Measurements from ENCODE around the gene SCN5A. TPM values are rescaled to one million over a fixed set of nuclear protein-coding genes. Genes with fewer than 3 reads are reported as not detected.
"Not testable (repeated sequence)": the region's sequence is repeated elsewhere in the genome, so short reads cannot be mapped to it uniquely, and the experiment has no call there.

SCN5A gene
- total RNA-seq, 1 experiment from 2014 or later, result not detected

DNA sequence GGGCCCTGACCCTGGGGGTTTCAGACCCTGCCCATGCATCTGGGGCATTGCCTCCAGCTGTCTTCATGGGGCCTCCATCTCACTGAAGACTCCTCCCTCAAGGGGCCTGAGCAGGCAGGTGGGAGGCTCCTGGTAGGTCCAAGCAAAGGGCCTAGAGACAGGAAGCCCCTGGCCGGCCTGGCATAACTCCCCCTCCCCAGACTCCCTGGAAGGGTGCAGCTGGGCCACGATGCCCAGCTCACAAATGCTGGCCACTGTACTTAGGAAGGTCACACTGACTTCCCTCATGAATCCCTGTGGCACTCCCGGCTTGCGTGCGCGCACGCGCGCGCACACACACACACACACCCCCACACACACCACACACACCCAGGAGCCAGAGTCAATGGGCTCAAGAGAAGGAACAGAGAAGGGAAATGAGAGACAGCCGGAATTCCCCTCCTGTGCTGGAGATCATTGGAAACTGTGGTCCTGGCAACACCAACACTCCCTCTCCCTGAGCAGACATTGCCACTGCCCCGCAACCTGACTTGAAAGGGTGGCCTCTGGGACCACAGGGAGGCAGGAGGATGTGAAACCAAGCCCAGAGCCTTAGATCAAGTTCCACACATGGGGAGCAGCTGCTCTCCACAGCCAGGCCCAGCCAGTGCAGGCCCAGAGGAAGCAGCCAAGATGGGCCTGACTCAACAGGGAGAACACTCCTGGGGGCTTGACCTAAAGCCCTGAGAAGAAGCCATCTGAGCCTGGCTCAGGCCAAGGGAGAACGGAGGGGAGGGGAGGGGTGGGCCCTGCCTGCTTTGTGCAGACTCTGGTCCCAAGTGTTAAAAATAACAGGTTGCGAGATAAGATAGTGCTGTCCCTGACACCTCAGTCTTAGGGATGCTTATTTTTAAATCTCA, 69.7 kb downstream of the SCN5A start:
- DNase-seq (ENCODE audit: low spot score), result no peak

- DNase-seq (ENCODE audit: low spot score), result no peak
Observed at GRCh38 chr3:38579141-38579540, 70.3 kb downstream of the SCN5A start.

GRCh38 chr3:38578551-38578950, 70.9 kb downstream of the SCN5A start:
- no peak for DNase-seq (ENCODE audit: low spot score)

- no peak for DNase-seq (ENCODE audit: low spot score)
Observed at GRCh38 chr3:38578081-38578475, 71.4 kb downstream of the SCN5A start.

- no peak for DNase-seq (ENCODE audit: low spot score)
Observed at GRCh38 chr3:38577371-38578080, 72.0 kb downstream of the SCN5A start.

- DNase-seq (ENCODE audit: low spot score), result no peak
Observed at GRCh38 chr3:38576526-38577370, 72.7 kb downstream of the SCN5A start.

DNA sequence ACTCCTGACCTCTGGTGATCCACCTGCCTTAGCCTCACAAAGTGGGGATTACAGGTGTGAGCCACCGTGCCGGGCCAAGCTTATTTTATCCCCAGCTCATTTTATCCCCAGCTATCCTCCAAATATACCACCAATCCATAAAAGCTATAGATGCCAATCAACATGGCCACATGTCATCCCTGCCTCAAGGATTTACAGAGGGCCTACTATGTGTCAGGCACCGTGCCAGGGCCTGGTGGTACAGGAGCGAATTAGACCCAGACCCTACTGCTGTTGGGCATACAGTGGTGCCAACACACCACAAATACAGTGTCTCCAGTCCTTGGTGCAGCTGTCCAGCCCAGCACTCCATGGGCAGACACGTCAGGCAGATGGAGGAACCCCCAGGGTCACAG, 73.4 kb downstream of the SCN5A start:
- no peak for DNase-seq (ENCODE audit: low spot score)

- no peak for DNase-seq (ENCODE audit: low spot score)
Observed at GRCh38 chr3:38575279-38575843, 74.1 kb downstream of the SCN5A start.

DNA sequence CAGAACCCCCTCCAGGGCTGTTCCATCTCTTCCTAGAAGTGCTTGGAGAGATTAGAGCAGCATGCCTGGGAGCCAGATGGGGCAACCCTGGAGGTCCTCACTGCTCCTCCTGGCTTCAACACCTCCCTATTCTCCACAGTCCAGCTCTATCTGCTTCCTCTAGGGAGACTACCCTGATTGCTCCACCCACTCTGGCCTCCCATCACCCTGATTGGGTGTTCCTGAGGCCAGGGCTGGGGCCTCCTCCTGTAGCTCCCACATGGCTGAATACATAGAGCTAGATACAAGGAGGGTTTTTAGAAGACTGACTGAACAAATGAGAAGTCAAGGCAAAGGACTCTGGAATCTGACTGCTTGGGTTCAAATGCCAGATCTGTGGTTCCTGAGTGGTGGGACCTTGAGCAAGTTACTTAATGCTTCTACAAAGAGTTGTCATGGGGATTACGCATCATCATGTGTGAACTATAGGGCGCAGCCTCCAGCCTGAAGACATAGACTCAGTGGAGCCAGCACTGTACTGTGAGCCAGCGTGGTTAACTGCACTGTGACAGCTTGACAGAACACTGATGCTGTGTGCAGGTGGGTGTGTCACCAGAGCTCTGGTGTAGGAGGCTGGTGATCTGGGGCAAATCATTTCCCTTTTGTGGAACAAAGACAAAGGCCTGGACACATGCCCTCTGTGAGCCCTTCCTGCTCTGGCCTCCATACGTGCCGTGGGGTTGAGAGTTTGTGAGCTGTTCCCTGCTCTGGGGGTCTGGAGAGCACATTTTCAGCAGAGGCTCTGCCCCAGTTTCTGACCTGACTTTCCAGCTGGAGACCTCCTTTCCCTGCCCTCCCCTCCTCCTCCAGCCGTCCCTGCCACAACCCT, 74.8 kb downstream of the SCN5A start:
- DNase-seq (ENCODE audit: low spot score), result no peak

- DNase-seq (ENCODE audit: low spot score), result no peak
Observed at GRCh38 chr3:38573556-38573955, 75.9 kb downstream of the SCN5A start.

DNA sequence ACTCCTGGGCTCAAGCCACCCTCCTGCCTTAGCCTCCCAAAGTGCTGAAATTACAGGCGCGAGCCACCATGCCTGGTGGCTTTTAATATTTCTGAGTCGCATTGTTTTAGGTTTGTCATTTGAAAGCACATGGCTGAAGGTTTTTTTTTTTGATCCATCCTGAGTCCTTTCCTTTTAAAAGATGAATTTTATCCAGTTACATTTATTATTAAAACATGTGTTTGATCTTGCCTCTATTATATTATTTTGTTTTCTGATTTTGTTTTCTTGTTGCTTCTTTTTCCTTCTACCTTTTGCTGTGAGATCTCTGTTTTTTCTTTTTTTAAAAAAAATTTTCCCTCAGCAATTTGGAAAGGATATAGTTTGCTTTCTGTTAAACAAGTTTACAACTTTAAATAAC, 76.4 kb downstream of the SCN5A start:
- no peak for DNase-seq (ENCODE audit: low spot score)

- no peak for DNase-seq (ENCODE audit: low spot score)
Observed at GRCh38 chr3:38567498-38567897, 82.0 kb downstream of the SCN5A start.

GRCh38 chr3:38566794-38567193, 82.7 kb downstream of the SCN5A start:
- not testable (repeated sequence) for DNase-seq (ENCODE audit: low spot score)

DNA sequence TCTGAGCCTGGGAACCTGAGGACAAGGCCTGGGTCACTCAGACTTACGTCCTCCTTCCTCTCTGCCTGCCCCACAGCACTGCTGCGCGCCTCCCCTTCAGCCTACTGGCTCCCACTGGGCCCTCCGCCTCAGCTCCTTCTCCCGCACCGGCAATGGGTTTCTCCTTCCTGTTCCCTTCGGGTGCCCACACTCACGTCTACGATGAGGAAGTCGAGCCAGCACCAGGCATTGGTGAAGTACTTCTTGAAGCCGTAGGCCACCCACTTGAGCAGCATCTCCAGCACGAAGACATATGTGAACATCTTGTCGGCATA, 83.3 kb downstream of the SCN5A start:
- DNase-seq (ENCODE audit: low spot score), result no peak

DNA sequence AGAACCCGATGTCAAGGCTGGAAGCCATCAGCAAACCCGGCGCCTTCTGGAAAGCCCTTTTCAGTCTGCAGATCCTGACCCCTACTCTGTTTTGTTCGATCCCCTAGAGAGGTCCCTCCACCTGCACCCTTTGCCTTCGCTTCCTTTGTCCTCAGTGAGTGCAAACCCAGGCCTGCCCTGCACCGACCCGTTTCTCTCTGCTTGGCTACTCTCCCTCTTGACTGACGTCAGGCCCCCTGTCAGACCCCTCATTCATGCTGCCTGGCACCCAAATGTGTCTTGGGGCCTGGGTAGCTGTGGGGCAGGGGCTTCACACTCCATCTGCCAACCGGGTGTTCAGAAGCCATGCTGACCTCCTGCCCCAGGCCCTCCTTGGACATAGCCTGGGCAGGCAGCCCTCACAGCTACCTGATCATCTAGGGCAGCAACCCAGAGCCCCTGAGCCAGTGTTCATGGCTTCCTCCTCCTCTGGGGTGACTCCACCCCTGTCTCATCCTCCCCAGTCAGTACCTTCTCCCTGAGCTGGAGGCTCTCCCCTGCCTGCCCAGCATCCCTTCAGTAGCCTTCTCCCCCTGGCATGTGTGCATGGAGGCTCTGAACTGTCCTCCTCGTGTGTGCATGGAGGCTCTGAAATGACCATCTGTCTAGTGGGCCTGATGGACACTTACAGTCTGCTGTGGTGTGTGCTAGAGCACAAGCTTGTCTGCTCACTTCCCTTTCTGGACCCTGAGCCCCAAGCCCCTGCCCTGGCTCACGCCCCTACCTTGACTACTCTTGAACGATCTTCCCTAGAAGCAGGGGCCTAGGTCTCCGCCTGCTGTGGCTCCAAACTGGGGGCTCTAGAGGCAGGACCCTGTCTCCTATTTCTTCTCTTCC, 83.9 kb downstream of the SCN5A start:
- DNase-seq (ENCODE audit: low spot score), result no peak

DNA sequence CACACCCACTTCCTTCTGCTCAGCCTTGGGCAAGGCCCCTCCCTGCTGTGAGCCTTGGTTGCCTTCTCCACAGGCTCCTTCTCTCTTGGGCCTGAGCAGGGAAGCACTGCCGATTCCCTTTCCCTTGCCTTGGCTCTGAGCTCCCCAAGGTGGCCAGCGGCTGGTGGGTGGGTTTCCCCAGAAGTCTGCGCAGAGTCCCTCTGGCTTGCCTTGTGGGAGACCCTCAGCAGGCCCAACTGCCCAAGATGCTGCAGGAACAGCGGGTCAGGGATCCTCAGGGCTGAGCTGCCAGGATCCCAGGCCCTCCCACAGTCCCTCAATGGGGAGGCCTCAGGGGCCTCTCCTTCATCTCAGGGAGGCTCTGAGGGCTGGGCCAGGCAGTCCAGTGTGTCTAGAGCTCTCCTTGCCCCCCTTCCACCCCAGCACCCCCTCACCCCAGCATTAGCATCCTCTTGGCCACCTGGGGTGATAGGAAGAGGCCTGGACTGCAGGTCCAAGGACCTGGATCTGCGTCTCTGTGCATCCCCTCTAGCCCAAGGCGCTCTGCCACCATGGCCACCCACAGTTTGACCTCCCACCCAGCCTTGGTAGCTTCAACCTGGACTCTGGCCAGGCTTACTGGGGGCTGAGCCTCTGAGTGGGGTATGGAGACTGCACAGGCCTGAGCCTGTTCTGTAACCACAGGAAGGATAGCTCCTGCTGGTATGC, 84.7 kb downstream of the SCN5A start:
- no peak for DNase-seq (ENCODE audit: low spot score)

- DNase-seq (ENCODE audit: low spot score), result no peak
Observed at GRCh38 chr3:38563886-38564270, 85.6 kb downstream of the SCN5A start.

DNA sequence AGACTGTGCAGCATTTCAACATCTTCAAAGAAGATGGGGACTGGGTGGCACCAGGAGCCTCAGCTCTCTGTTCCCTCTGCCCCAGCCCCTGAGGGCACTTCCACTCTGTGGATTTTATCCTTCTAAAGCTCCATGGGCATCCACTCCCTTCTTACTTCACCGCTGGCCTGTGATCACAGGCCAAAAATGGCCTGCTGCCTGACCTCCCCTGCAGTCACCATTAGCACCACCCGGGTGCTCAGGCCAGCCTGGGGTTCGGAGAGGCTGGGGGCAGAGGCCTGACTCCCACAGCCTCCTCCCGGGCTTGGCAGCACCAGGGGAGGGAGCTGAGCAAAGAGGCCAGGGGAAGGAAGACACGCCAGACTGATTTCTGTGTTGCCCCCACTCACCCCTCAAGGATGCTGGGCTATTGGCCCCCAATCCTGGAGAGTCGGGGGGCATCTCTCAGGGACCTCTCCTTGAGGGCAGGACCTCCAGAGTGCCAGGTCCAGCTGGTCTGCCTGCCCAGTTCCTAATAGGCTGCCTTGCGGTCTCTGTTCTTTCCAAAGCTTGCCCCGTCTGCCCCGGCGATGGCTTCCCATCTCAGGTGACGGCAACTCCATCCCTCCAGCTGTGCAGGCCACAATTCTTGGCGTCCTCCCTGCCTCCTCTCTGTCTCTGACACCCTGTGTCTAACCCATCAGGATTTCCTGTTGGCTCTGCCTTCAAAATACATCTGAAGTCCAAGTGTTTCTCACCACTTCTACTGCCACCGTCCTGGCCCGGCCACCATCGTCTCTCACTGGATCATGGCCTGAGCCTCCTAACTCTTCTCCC, 86.2 kb downstream of the SCN5A start:
- no peak for DNase-seq (ENCODE audit: low spot score)
